ENCODE data around the gene WDR49.
"Not testable (repeated sequence)": the region's sequence is repeated elsewhere in the genome, so short reads cannot be mapped to it uniquely, and the experiment has no call there.

The WDR49 gene

GRCh38 chr3:167614196-167614595 is 39.5 kb downstream of the WDR49 start:
- DNase-seq (ENCODE audit: low read depth): not testable (repeated sequence)

- DNase-seq (ENCODE audit: low read depth): no peak
Observed at GRCh38 chr3:167611718-167612117, 42.0 kb downstream of the WDR49 start.

- no peak for DNase-seq (ENCODE audit: low read depth)
Observed at GRCh38 chr3:167609156-167609555, 44.6 kb downstream of the WDR49 start.

- no peak for DNase-seq (ENCODE audit: low read depth)
Observed at GRCh38 chr3:167606836-167607235, 46.9 kb downstream of the WDR49 start.

- no peak for DNase-seq (ENCODE audit: low read depth)
Observed at GRCh38 chr3:167605871-167606270, 47.9 kb downstream of the WDR49 start.

GRCh38 chr3:167602041-167602440 is 51.7 kb downstream of the WDR49 start:
- no peak for DNase-seq (ENCODE audit: low read depth)

GRCh38 chr3:167587651-167588050 is 66.1 kb downstream of the WDR49 start:
- no peak for DNase-seq (ENCODE audit: low read depth)

- DNase-seq (ENCODE audit: low read depth): no peak
Observed at GRCh38 chr3:167575000-167575600, 78.6 kb downstream of the WDR49 start.

- DNase-seq (ENCODE audit: low read depth): no peak
Observed at GRCh38 chr3:167572991-167573390, 80.8 kb downstream of the WDR49 start.

- no peak for DNase-seq (ENCODE audit: low read depth)
Observed at GRCh38 chr3:167568634-167569033, 85.1 kb downstream of the WDR49 start.

GRCh38 chr3:167565489-167565888 is 88.3 kb downstream of the WDR49 start:
- no peak for DNase-seq (ENCODE audit: low read depth)

GRCh38 chr3:167564612-167565011 is 89.1 kb downstream of the WDR49 start:
- DNase-seq (ENCODE audit: low read depth): no peak

- DNase-seq (ENCODE audit: low read depth): no peak
Observed at GRCh38 chr3:167559924-167560323, 93.8 kb downstream of the WDR49 start.

GRCh38 chr3:167554898-167555297 is 98.8 kb downstream of the WDR49 start:
- DNase-seq (ENCODE audit: low read depth): no peak

GRCh38 chr3:167538081-167538480 is 115.7 kb downstream of the WDR49 start:
- no peak for DNase-seq (ENCODE audit: low read depth)

- DNase-seq (ENCODE audit: low read depth): no peak
Observed at GRCh38 chr3:167521006-167521355, 132.8 kb downstream of the WDR49 start.

- DNase-seq (ENCODE audit: low read depth): no peak
Observed at GRCh38 chr3:167520266-167521005, 133.3 kb downstream of the WDR49 start.

GRCh38 chr3:167507954-167508353 is 145.8 kb downstream of the WDR49 start:
- no peak for DNase-seq (ENCODE audit: low read depth)

GRCh38 chr3:167502401-167502800 is 151.3 kb downstream of the WDR49 start:
- no peak for DNase-seq (ENCODE audit: low read depth)

GRCh38 chr3:167501941-167502340 is 151.8 kb downstream of the WDR49 start:
- DNase-seq (ENCODE audit: low read depth): no peak

- DNase-seq (ENCODE audit: low read depth): no peak
Observed at GRCh38 chr3:167497903-167498302, 155.8 kb downstream of the WDR49 start.

- no peak for DNase-seq (ENCODE audit: low read depth)
Observed at GRCh38 chr3:167493244-167493643, 160.5 kb downstream of the WDR49 start.

GRCh38 chr3:167491621-167492020 is 162.1 kb downstream of the WDR49 start:
- DNase-seq (ENCODE audit: low read depth): no peak

- DNase-seq (ENCODE audit: low read depth): no peak
Observed at GRCh38 chr3:167489571-167489970, 164.2 kb downstream of the WDR49 start.
